Activated CD4-positive, alpha-beta T cell treated with anti-CD3 and anti-CD28 coated beads for 4 hours (primary cell): Measurements from ENCODE around the gene PKIB.

Source experiments
- DNase-seq, 2 donors: peaks; one replicate each; pipeline ENCODE4 v3.0.0-alpha.2; 2020

Gene PKIB

GRCh38 chr6:122669868-122670267, 59.7 kb downstream of the PKIB start:
- DNase-seq: no peak

DNA sequence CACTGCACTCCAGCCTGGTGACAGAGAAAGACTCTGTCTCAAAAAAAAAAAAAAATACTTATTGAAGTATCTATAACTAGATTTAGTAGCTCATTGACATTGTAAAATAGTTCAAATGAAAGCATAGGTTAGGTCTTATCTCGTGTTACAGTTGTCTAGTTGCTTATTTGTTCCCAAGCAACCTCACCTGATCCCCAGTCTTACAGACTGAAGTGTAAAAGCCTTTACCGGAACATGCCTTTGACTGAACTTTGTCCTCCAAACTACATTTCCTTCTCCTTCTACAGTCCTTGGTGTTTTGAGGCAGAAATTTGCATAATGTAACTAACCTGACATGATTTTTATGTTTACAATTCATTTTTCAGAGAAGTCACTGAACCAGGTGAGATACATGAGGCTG, 61.0 kb downstream of the PKIB start:
- no peak for DNase-seq

DNA sequence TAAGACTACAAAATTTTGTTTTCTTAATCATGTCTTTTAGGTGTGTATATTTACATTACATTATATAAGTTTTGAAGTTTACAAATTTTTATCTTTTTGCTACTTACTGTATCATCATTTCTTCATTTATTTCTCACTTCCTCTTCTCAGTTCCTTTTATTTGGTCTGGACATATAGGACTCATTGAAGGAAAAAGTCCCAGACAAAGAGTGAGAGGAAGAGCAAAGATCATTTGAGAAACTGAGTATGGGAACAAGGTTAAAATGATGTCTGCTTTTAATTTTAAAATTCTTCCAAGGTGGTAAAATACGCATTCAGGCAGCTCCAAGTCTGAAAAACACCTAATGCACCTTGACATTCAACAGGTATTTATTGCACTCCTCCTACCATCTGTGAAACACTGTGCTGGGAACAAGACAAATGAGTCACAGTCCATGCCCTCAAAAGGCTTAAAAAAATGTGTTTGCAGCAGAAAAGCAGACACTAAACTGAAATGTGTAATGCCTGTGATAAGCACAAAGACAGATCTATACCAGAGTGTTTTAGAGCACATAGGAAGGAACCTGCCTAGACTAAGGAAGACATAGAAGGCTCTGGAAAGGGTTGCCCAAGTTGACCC, 63.2 kb downstream of the PKIB start:
- no peak for DNase-seq

DNA sequence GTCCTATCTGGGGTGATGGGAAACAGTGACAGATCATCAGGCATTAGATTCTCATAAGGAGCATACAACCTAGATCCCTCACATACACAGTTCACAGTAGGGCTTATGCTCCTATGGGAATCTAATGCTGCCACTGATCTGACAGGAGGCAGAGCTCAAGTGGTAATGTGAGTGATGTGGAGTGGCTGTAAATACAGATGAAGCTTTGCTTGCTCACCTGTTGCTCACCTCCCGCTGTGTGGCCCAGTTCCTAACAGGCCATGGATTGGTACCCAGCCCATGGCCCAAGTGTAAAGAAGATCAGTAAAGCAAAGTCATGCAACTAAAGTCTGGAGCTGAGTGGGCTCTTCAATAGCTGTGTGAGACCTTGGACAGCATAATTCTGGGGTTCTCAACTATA, 65.9 kb downstream of the PKIB start:
- DNase-seq: no peak

GRCh38 chr6:122676688-122677087, 66.5 kb downstream of the PKIB start:
- no peak for DNase-seq

- no peak for DNase-seq
Measured at GRCh38 chr6:122677406-122677805, 67.2 kb downstream of the PKIB start.

GRCh38 chr6:122678841-122679240, 68.6 kb downstream of the PKIB start:
- DNase-seq: no peak

DNA sequence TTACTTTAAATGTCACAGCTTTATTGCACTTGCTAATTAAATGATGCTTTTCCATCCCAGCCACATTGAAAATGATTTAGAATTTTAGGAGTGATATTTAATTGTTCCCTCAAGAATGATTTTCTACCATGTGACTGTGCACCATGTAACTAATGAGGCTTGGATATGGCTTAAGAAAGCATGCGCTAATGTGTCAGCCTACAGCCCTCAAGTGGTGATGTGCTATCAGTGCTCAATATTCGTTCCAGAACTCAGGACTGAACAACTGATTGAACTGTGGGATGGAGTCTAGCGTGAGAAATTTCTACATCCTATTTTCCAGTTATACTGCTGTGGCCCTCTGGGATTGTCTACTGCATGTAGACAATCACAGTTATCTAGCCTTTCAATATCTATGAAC, 71.5 kb downstream of the PKIB start:
- no peak for DNase-seq

DNA sequence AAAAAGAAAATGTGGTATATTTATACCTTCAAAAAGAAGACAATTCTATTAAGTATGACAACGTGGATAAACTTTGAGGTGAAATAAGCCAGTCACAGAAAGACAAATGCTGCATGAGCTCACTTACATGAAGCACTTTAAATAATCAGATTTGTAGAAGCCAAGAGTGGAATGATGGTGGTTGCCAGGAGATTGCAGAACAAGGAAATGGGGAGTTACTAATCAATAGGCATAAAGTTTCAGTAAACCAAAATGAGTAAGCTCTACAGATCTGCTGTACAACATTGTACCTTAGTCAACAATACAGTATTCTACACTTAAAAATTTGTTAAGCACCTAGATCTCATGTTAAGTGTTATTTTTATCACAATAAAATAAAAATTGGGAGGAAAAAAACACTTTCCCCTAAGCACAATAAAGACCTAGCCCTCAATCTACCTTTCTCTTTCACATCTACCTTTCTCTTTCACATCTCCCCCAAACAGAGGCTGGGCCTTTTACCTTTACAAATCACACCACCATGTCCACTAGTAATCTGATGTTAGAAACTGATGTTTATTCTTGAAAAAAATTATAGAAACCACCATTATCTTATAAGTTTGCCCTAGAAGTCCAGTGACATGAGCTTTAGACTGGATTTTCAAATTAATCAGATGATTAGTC, 73.9 kb downstream of the PKIB start:
- DNase-seq: no peak

- no peak for DNase-seq
Measured at GRCh38 chr6:122692175-122692598, 82.0 kb downstream of the PKIB start.

GRCh38 chr6:122692807-122693580, 82.8 kb downstream of the PKIB start:
- DNase-seq: no peak

GRCh38 chr6:122694075-122694474, 83.9 kb downstream of the PKIB start:
- no peak for DNase-seq

DNA sequence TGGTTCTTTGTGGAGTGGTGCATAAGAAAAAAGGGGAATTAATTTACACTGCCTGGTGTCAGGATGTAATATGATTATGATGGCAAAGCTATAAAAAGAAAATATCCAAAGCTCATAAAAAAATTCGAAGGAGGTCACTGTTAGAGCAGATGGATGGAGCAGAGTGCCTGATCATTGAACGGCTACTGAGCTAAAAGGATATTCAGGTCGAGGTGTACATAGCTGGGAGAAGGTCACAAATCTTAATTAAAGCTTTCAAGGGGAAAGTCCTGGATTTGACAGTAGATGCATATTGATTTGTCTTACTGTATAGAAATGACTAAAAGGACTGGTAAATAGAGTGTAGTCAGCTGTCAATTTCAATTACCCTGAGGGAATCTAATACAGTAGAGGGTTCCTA, 84.4 kb downstream of the PKIB start:
- no peak for DNase-seq

DNA sequence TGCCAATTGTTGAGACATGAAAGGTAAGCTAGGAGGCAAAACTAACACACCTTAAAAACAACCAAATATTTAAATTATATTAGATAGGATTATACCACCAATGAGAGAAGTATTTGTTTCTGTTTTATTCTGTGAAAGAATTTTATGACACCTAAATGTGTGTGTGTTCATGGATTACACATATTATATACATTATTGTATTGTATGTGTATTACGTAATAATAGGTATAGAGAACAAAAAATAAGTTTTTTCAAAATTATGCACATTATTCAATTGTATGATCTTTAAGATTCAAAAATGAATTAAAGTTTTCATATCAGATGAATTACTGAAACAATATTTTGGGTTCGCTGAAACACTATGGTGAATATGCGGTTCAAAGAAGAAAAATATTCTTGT, 85.0 kb downstream of the PKIB start:
- DNase-seq: no peak

DNA sequence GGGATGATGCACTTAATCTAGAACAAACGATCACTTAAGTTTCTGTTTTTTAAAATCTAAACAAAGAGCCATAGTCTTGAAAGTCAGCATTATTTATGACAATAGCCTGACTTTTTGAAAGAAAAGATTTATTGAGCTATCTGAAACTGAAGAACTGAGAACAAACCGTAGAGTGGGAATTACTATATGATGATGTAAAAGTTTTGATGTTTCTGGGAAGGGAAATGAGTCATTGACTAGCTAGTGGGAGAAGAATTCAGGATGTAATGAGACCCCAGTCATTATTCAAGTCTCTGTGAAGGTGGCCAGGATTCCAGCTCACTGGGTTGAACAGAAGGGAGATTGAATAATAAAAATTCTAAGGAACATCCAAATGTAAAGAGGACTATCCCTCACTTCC, 85.9 kb downstream of the PKIB start:
- no peak for DNase-seq

DNA sequence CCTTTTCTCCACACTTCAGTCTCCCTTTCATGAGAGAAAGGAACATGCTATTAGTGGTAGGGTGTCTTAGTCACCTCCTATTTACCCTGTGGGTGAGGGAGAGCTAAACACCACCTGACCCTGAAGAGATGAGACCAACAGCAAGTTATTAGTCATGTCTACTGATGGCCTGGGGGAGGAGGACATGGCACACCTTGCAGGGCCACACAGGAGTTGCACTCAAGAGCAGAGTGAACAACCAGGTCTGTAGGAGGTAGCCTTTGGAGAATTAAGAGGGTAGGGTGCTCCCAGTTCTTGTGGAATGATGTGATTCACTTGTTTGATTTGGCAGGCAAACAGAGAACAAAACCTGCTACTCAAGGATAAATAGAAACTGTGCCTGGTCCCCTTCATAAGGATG, 86.6 kb downstream of the PKIB start:
- no peak for DNase-seq

DNA sequence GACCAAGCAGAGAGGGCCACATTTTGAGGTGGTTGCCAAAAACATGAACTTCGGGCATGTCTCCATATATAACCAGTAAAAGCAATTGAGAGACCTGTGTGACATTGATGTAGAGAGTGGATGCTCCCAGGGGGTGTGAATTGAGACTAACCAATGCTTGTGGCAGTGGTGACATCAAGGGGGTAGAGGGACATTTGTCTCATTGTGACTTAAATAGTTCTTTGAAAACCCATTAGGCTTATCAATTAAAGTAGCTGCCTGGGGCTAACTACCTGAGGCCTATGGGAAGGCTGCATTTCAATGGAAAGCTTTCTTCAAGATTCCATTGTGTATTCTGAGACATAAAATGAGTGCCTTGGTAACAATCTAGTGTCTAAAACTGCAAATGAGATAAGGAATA, 87.3 kb downstream of the PKIB start:
- DNase-seq: no peak

GRCh38 chr6:122701666-122702065, 91.5 kb downstream of the PKIB start:
- no peak for DNase-seq

GRCh38 chr6:122702841-122703240, 92.6 kb downstream of the PKIB start:
- DNase-seq: no peak

- DNase-seq: no peak
Measured at GRCh38 chr6:122704066-122704465, 93.9 kb downstream of the PKIB start.

- DNase-seq: no peak
Measured at GRCh38 chr6:122709922-122710512, 99.8 kb downstream of the PKIB start.

- DNase-seq: no peak
Measured at GRCh38 chr6:122710908-122711635, 100.9 kb downstream of the PKIB start.

- no peak for DNase-seq
Measured at GRCh38 chr6:122712093-122712447, 101.9 kb downstream of the PKIB start.
